ENCODE measurements around the gene TMEM106C.
A peak's percentile ranks its signal among the peaks of the same experiment; 100 is the strongest.

The TMEM106C gene

DNA sequence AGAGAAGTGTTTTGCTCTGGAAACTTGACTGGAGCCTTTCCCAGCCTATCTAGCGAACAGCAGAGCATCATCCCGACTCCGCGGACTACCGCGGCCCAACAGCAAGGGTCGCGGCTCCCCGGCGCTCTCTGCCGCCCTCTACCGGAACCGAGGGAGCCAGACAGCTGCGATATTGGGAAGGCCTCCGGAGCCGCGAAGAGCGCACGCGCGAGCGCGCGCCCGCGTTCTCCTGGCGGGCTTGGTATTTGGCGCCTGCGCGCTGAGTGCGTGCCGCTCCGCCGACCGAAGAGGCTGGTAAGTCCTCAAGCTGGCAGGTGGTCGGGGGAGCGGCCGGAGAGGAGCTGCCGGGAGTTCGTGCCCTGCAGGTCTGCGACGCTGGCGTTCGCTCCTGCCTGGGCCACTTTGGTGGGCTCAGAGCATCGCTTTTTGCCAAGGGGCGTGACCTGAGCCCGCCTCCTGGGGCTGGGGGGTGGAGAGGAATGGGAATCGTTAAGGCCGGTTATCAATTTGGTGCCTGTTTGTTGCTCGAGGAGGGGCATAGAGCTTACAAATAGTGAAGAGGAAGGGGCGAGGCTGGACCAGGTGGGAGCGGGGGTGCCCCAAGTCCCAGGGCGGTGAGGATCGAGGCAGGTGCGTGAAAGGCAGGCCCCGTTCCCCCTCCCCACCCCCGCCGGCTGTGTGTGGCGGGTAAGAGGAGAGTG lies at the start of gene TMEM106C:
TMEM106C (plus strand) TSS at position 257 of the 701 bp plus-strand sequence. CDS start 641 bp downstream, outside the sequence.
- peak within 1 kb of the TSS; percentile 86 for H3K4me3 ChIP-seq (ENCODE audit: low read depth, low read length)
- no peaks in the 10 kb centered on the region for H3K9me3 ChIP-seq (ENCODE audit: severe bottlenecking)
- no peaks in the 10 kb centered on the region for H3K27me3 ChIP-seq (ENCODE audit: insufficient read depth, low read depth, severe bottlenecking)
- peak within 1 kb of the TSS; percentile 71 for H3K27ac ChIP-seq
- TF ChIP-seq, protein P1, sequence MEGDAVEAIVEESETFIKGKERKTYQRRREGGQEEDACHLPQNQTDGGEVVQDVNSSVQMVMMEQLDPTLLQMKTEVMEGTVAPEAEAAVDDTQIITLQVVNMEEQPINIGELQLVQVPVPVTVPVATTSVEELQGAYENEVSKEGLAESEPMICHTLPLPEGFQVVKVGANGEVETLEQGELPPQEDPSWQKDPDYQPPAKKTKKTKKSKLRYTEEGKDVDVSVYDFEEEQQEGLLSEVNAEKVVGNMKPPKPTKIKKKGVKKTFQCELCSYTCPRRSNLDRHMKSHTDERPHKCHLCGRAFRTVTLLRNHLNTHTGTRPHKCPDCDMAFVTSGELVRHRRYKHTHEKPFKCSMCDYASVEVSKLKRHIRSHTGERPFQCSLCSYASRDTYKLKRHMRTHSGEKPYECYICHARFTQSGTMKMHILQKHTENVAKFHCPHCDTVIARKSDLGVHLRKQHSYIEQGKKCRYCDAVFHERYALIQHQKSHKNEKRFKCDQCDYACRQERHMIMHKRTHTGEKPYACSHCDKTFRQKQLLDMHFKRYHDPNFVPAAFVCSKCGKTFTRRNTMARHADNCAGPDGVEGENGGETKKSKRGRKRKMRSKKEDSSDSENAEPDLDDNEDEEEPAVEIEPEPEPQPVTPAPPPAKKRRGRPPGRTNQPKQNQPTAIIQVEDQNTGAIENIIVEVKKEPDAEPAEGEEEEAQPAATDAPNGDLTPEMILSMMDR (IDR thresholded peaks at IDR 0.05; ENCODE audit: low read depth, low read length): peak; percentile 96
- peaks cover 31% of the 10 kb centered on the region for H3K36me3 ChIP-seq
- peak; percentile 94 for DNase-seq

DNA sequence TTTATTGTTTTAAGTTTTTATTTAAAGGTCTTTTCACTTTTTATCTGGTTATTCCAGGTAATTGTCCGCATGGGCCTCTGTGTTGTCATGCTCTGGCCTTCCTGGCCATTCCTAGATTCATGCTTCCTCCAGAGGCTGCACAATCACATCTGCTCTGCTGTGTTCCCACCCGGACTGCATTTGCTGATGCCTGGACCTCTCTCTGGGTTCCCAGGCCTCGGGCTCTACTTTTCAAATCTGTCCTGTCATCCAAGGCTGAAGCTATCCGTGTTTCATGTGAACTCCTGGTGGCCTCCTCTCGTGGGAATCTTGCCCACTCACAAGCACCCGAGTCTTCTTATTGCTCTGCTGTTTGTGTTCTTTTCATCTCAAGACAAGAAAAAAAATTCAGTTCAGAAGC lies 42.5 kb upstream of the TMEM106C start:
- Histone ChIP-seq H3K4me3 (ENCODE audit: low read depth, low read length) (no peak overlapping the region), H3K36me3 (no peaks in the 10 kb centered on the region), H3K9me3 (ENCODE audit: severe bottlenecking) (no peaks in the 10 kb centered on the region), H3K27me3 (ENCODE audit: insufficient read depth, low read depth, severe bottlenecking) (peaks cover 5% of the 10 kb centered on the region), H3K27ac (no peak overlapping the region)
- DNase-seq: no peak
- TF ChIP-seq, protein P1 (IDR thresholded peaks at IDR 0.05; ENCODE audit: low read depth, low read length): no peak

DNA sequence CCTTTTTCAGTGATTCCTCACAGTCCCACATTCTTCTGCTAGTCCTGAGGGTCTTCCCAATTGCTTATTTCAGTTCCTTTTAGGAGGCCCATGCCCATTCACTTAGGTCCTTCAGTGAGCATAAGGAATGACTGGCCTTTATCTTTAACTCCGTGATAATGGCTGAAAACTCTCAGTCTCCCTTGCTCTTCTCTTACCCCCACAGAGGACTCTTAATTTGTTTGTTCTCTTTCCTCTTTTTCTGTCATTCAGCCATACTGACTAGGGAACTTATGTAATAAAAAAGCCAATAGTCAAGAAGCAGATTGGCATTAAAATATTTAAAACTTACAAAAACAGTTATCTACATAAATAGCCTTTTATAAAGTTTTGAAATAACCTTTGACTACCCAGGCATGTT lies 41.5 kb upstream of the TMEM106C start:
- Histone ChIP-seq H3K27me3 (ENCODE audit: insufficient read depth, low read depth, severe bottlenecking) (peaks cover 5% of the 10 kb centered on the region), H3K4me3 (ENCODE audit: low read depth, low read length) (no peak overlapping the region), H3K36me3 (no peaks in the 10 kb centered on the region), H3K9me3 (ENCODE audit: severe bottlenecking) (no peaks in the 10 kb centered on the region), H3K27ac (no peak overlapping the region)
- TF ChIP-seq, protein P1 (IDR thresholded peaks at IDR 0.05; ENCODE audit: low read depth, low read length): no peak
- DNase-seq: no peak

GRCh38 chr12:47927346-47927745 lies 36.0 kb upstream of the TMEM106C start:
- no peaks in the 10 kb centered on the region for H3K9me3 ChIP-seq (ENCODE audit: severe bottlenecking)
- no peak overlapping the region for H3K4me3 ChIP-seq (ENCODE audit: low read depth, low read length)
- no peak overlapping the region for H3K27ac ChIP-seq
- DNase-seq: no peak
- H3K27me3 ChIP-seq (ENCODE audit: insufficient read depth, low read depth, severe bottlenecking): peaks cover 32% of the 10 kb centered on the region
- H3K36me3 ChIP-seq: no peaks in the 10 kb centered on the region
- TF ChIP-seq, protein P1 (IDR thresholded peaks at IDR 0.05; ENCODE audit: low read depth, low read length): no peak

GRCh38 chr12:47930634-47931033 lies 32.8 kb upstream of the TMEM106C start:
- peaks cover 27% of the 10 kb centered on the region for H3K27me3 ChIP-seq (ENCODE audit: insufficient read depth, low read depth, severe bottlenecking)
- no peak for DNase-seq

More at GRCh38 chr12:47930634-47931033, 32.8 kb upstream of the TMEM106C start:
- TF ChIP-seq, protein P1 (IDR thresholded peaks at IDR 0.05; ENCODE audit: low read depth, low read length): no peak
- Histone ChIP-seq H3K4me3 (ENCODE audit: low read depth, low read length) (no peak overlapping the region), H3K9me3 (ENCODE audit: severe bottlenecking) (no peaks in the 10 kb centered on the region), H3K27ac (no peak overlapping the region), H3K36me3 (no peaks in the 10 kb centered on the region)

All from WERI-Rb-1 (cell line).